OCI-LY1 (cell line): Measurements from ENCODE around the gene MDH1B.

Experiments used
- H2AFZ ChIP-seq: fragments of 200-600 bp; sonication (generic), shearing (Covaris generic); 2 replicates; pipeline ENCODE4 v1.6.0; 2014; ENCODE audit warnings: antibody characterized with exemption, mild to moderate bottlenecking, low read length
- H3F3A ChIP-seq: fragments of 200-600 bp; sonication (generic), shearing (Covaris generic); 2 replicates; pipeline ENCODE4 v1.6.0; 2014; ENCODE audit warnings: mild to moderate bottlenecking, antibody characterized with exemption, low read length, moderate library complexity; ENCODE audit not compliant: insufficient read depth
- H3K27ac ChIP-seq: fragments of 200-600 bp; sonication (generic); 2 replicates; pipeline ENCODE4 v1.5.1; 2014; ENCODE audit warnings: low read length, mixed run types, mild to moderate bottlenecking, low read depth; ENCODE audit not compliant: poor library complexity, severe bottlenecking
- H3K27me3 ChIP-seq: fragments of 200-600 bp; sonication (generic); 2 replicates; pipeline ENCODE4 v1.6.0; 2014; ENCODE audit warnings: antibody characterized with exemption, mild to moderate bottlenecking, low read length, moderate library complexity; ENCODE audit not compliant: insufficient read depth
- H3K36me3 ChIP-seq: fragments of 200-600 bp; sonication (generic); 2 replicates; pipeline ENCODE4 v1.6.1; 2014; ENCODE audit warnings: mild to moderate bottlenecking, antibody characterized with exemption, low read length, moderate library complexity, mixed read lengths; ENCODE audit not compliant: insufficient read depth
- H3K4me1 ChIP-seq: fragments of 200-600 bp; sonication (generic); 2 replicates; pipeline ENCODE4 v1.5.1; 2014; ENCODE audit warnings: mild to moderate bottlenecking, low read length, moderate library complexity; ENCODE audit not compliant: insufficient read depth, severe bottlenecking
- H3K4me2 ChIP-seq: fragments of 200-600 bp; sonication (generic), shearing (Covaris generic); 2 replicates; pipeline ENCODE4 v1.6.1; 2014; ENCODE audit warnings: low read length
- H3K4me3 ChIP-seq: fragments of 200-600 bp; sonication (generic); 2 replicates; pipeline ENCODE4 v1.5.1; 2014; ENCODE audit warnings: low read length, low read depth, mild to moderate bottlenecking, mixed read lengths; ENCODE audit not compliant: poor library complexity, severe bottlenecking
- H3K79me2 ChIP-seq: fragments of 200-600 bp; shearing (Covaris generic); 2 replicates; pipeline ENCODE4 v1.6.1; 2016; ENCODE audit warnings: mixed run types, low read length, mixed read lengths; ENCODE audit not compliant: insufficient read depth
- H3K9ac ChIP-seq: fragments of 200-600 bp; sonication (generic), shearing (Covaris generic); 2 replicates; pipeline ENCODE4 v1.6.1; 2014; ENCODE audit warnings: mild to moderate bottlenecking, low read length, mixed read lengths
- H3K9me2 ChIP-seq: fragments of 200-600 bp; sonication (generic), shearing (Covaris generic); 2 replicates; pipeline ENCODE4 v1.6.1; 2014; ENCODE audit warnings: low read depth, mild to moderate bottlenecking, low read length, mixed read lengths
- H3K9me3 ChIP-seq: fragments of 200-600 bp; shearing (Covaris generic); 2 replicates; pipeline ENCODE4 v1.6.1; 2014; ENCODE audit warnings: low read length, mixed read lengths
- H4K20me1 ChIP-seq: fragments of 200-600 bp; sonication (generic), shearing (Covaris generic); 2 replicates; pipeline ENCODE4 v1.6.0; 2016; ENCODE audit warnings: mild to moderate bottlenecking, low read length; ENCODE audit not compliant: insufficient read depth
- EZH2 ChIP-seq: fragments of 200-600 bp; sonication (generic), shearing (Covaris generic); IDR thresholded peaks from 2 replicates; pipeline ENCODE4 v1.8.0; 2017; ENCODE audit warnings: borderline replicate concordance, mixed run types, mild to moderate bottlenecking, antibody characterized with exemption, low read length, moderate library complexity, mixed read lengths
- TF ChIP-seq, protein P1 (sequence below): fragments of 200-600 bp; sonication (generic), shearing (Covaris generic); IDR thresholded peaks from 2 replicates; pipeline ENCODE4 v1.5.1; 2017; ENCODE audit warnings: mild to moderate bottlenecking, antibody characterized with exemption, low read length, moderate library complexity, mixed read lengths

The MDH1B gene

DNA sequence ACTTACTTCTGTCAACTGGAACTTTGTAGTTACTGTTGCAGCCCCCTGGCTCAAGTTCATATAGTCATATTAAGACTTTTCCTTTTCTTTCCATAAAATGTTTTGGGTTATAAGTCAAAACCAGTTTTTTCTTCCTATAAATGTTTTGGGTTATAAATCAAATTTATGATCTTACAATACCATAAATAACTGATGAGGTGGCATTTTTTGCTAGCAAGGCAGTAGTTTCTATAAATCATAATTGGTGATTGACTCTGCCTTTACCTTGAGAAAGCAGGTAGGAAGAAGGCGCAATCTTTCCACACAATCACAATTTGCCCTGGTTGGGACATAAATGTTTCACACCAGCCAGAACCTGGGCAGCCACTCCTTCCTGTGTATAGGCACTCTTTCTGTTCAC is 41.8 kb downstream of the MDH1B start:
- TF ChIP-seq, protein P1, sequence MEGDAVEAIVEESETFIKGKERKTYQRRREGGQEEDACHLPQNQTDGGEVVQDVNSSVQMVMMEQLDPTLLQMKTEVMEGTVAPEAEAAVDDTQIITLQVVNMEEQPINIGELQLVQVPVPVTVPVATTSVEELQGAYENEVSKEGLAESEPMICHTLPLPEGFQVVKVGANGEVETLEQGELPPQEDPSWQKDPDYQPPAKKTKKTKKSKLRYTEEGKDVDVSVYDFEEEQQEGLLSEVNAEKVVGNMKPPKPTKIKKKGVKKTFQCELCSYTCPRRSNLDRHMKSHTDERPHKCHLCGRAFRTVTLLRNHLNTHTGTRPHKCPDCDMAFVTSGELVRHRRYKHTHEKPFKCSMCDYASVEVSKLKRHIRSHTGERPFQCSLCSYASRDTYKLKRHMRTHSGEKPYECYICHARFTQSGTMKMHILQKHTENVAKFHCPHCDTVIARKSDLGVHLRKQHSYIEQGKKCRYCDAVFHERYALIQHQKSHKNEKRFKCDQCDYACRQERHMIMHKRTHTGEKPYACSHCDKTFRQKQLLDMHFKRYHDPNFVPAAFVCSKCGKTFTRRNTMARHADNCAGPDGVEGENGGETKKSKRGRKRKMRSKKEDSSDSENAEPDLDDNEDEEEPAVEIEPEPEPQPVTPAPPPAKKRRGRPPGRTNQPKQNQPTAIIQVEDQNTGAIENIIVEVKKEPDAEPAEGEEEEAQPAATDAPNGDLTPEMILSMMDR: no peak
- no peak for TF ChIP-seq EZH2
- H2AFZ ChIP-seq: no peak overlapping the region
- H3K27ac ChIP-seq: no peak overlapping the region
- no peak overlapping the region for H3K4me2 ChIP-seq
- no peaks in the 10 kb centered on the region for H3K27me3 ChIP-seq
- no peak overlapping the region for H3K9ac ChIP-seq
- no peaks in the 10 kb centered on the region for H3K79me2 ChIP-seq
- H3K9me2 ChIP-seq: no peaks in the 10 kb centered on the region
- no peaks in the 10 kb centered on the region for H4K20me1 ChIP-seq
- no peaks in the 10 kb centered on the region for H3K36me3 ChIP-seq
- H3F3A ChIP-seq: no peaks in the 10 kb centered on the region
- H3K4me3 ChIP-seq: no peak overlapping the region
- H3K9me3 ChIP-seq: no peaks in the 10 kb centered on the region
- no peaks in the 10 kb centered on the region for H3K4me1 ChIP-seq

DNA sequence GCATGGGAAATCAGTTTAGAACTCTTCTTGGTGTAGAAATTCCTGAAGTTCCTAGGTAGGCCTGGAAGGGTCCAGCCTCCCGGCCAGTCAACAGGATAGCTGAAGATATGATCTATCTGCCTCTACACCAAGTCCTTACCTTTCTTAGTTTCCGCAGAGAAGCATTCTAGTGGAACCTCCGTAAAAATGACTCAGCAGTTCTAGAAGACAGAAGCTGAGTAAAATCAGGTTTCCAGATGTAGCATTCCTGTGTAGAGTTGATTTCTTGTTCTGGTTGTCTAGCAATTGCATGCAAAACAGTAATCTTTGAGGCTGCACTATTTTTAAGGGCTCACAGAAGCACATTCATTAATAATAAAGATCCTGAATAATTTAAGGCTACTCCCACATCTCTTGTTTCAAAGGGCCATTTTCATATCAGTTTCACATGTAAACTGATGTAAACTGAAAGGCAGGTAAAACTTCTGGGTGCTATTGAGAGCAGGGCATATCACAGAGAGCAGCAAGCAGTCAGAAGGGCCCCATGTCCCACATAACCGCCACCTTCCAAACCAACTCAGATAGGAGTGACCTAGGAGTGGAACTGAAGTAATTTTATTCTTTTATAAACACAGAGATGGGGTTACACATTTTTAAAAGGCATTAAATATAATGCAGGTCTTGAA is 43.7 kb downstream of the MDH1B start:
- no peak overlapping the region for H2AFZ ChIP-seq
- H3K79me2 ChIP-seq: no peaks in the 10 kb centered on the region
- H3K27me3 ChIP-seq: no peaks in the 10 kb centered on the region
- no peak overlapping the region for H3K4me3 ChIP-seq
- no peaks in the 10 kb centered on the region for H3K9me3 ChIP-seq
- no peaks in the 10 kb centered on the region for H3K9me2 ChIP-seq
- H4K20me1 ChIP-seq: no peaks in the 10 kb centered on the region
- no peak overlapping the region for H3K9ac ChIP-seq
- TF ChIP-seq, protein P1: no peak
- TF ChIP-seq EZH2: no peak
- H3K36me3 ChIP-seq: no peaks in the 10 kb centered on the region
- no peak overlapping the region for H3K27ac ChIP-seq
- H3F3A ChIP-seq: no peaks in the 10 kb centered on the region
- no peak overlapping the region for H3K4me2 ChIP-seq
- H3K4me1 ChIP-seq: no peaks in the 10 kb centered on the region

DNA sequence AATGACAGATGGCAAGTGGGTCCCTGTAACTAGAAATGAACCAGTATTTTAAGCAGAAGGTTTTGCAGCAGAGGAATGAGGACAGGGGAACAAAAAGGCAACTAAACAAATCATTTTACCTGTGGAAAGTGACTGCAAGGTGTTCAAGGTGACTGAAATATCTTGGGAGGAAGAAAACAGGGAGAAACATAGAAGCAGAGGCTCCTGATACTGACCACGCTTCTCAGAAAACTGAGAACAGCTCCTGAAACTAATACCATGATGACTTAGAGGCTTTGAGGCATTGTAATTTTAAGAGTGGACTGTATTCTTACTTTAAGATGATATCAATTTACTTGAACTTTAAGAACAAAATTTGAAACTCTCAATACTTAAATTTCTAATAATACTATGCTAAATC is 46.8 kb downstream of the MDH1B start, which contains the start of gene DYTN:
Gene DYTN (minus strand): TSS at position 101 of the 400 bp plus-strand sequence. CDS start 117 bp downstream, outside the sequence.
- TF ChIP-seq, protein P1: no peak
- no peak for TF ChIP-seq EZH2
- Histone ChIP-seq H3F3A (no peaks in the 10 kb centered on the region), H3K4me2 (no peak within 1 kb of the TSS), H3K9ac (no peak within 1 kb of the TSS), H3K4me1 (no peaks in the 10 kb centered on the region), H3K9me2 (no peaks in the 10 kb centered on the region), H3K9me3 (no peaks in the 10 kb centered on the region), H3K79me2 (no peaks in the 10 kb centered on the region), H3K27me3 (no peaks in the 10 kb centered on the region), H3K27ac (no peak within 1 kb of the TSS), H4K20me1 (no peaks in the 10 kb centered on the region), H3K36me3 (no peaks in the 10 kb centered on the region), H2AFZ (no peak within 1 kb of the TSS), H3K4me3 (no peak within 1 kb of the TSS)
